ENCODE results near the gene HAGHL.

DNA sequence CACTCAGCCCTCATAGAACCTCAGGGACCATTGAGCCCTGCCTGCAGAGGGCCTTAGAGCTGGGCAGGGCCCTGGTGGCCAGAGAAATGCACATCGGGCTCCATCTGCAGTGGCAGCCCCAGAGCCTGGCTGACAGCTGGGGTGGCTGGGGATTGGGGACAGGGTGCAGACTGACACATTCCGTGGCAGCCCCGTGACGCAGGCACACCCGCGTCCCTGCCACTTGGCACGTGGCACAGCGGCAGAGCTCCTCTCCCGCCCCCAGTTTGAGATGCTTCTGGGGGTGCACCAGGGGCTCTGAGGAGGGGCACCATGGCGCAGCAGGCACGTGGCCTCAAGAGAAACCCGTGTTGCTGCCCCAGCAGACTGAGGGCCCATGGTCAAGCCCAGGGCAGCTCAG is 23.5 kb upstream of the HAGHL start:
- TF ChIP-seq, protein P1, sequence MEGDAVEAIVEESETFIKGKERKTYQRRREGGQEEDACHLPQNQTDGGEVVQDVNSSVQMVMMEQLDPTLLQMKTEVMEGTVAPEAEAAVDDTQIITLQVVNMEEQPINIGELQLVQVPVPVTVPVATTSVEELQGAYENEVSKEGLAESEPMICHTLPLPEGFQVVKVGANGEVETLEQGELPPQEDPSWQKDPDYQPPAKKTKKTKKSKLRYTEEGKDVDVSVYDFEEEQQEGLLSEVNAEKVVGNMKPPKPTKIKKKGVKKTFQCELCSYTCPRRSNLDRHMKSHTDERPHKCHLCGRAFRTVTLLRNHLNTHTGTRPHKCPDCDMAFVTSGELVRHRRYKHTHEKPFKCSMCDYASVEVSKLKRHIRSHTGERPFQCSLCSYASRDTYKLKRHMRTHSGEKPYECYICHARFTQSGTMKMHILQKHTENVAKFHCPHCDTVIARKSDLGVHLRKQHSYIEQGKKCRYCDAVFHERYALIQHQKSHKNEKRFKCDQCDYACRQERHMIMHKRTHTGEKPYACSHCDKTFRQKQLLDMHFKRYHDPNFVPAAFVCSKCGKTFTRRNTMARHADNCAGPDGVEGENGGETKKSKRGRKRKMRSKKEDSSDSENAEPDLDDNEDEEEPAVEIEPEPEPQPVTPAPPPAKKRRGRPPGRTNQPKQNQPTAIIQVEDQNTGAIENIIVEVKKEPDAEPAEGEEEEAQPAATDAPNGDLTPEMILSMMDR (IDR thresholded peaks at IDR 0.05), result no peak
- TF ChIP-seq POLR2A (IDR thresholded peaks at IDR 0.05), result no peak
